ENCODE results near the gene GLIPR1. TPM values are rescaled to one million over a fixed set of nuclear protein-coding genes. Genes with fewer than 3 reads are reported as not detected.
"Not testable (repeated sequence)": the region's sequence is repeated elsewhere in the genome, so short reads cannot be mapped to it uniquely, and the experiment has no call there.

The GLIPR1 gene
- total RNA-seq, 1 donor from 2014 or later = 0.84 TPM

GRCh38 chr12:75483431-75483830, 2.9 kb downstream of the GLIPR1 start:
- H3K4me1 Mint-ChIP-seq = peaks cover 18% of the 10 kb centered on the region
- H3K36me3 Mint-ChIP-seq (ENCODE audit: low read depth) = no peaks in the 10 kb centered on the region
- no peak overlapping the region for H3K27ac Mint-ChIP-seq (ENCODE audit: unreplicated experiment)
- DNase-seq (ENCODE audit: low read depth, low spot score) = no peak
- H3K4me3 Mint-ChIP-seq = no peak overlapping the region
- TF ChIP-seq, protein P1, sequence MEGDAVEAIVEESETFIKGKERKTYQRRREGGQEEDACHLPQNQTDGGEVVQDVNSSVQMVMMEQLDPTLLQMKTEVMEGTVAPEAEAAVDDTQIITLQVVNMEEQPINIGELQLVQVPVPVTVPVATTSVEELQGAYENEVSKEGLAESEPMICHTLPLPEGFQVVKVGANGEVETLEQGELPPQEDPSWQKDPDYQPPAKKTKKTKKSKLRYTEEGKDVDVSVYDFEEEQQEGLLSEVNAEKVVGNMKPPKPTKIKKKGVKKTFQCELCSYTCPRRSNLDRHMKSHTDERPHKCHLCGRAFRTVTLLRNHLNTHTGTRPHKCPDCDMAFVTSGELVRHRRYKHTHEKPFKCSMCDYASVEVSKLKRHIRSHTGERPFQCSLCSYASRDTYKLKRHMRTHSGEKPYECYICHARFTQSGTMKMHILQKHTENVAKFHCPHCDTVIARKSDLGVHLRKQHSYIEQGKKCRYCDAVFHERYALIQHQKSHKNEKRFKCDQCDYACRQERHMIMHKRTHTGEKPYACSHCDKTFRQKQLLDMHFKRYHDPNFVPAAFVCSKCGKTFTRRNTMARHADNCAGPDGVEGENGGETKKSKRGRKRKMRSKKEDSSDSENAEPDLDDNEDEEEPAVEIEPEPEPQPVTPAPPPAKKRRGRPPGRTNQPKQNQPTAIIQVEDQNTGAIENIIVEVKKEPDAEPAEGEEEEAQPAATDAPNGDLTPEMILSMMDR (conservative IDR thresholded peaks at IDR 0.05) = no peak
- H3K9me3 Mint-ChIP-seq = no peaks in the 10 kb centered on the region
- H3K27me3 Mint-ChIP-seq (ENCODE audit: low read depth) = no peaks in the 10 kb centered on the region

DNA sequence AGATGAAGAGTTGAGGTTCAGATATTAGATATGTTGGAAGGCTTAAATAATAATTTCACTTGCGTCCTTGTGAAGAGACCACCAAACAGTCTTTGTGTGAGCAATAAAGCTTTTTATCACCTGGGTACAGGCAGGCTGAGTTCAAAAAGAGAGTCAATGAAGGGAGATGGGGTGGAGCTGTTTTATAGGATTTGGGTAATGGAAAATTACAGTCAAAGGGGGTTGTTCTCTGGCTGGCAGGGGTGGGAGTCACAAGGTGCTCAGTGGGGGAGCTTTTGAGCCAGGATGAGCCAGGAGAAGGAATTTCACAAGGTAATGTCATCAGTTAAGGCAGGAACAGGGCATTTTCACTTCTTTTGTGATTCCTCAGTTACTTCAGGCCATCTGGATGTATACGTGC, 3.9 kb downstream of the GLIPR1 start:
- not testable (repeated sequence) for H3K9me3 Mint-ChIP-seq; H3K27me3 Mint-ChIP-seq (ENCODE audit: low read depth); H3K36me3 Mint-ChIP-seq (ENCODE audit: low read depth); H3K27ac Mint-ChIP-seq (ENCODE audit: unreplicated experiment); H3K4me3 Mint-ChIP-seq; DNase-seq (ENCODE audit: low read depth, low spot score)
- H3K4me1 Mint-ChIP-seq = peaks cover 18% of the 10 kb centered on the region

DNA sequence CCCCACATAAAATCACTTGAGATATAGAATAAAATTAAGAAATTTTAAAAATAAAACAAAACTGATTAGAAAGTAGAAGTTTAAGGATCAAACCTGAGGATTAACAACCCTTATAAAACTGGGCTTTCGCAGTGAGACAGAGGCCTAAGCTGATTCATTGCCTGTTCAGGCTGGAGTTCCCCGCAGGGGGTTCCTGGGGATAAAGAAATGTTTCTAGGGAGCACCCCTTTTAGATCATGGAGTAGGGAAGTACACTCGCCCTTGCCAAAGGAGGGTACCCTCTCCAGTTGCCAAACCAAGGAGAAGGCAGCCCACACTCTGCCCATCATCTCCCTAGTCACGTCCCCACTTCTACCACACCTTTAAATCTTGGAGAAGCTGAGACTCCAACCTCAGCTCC, 6.8 kb downstream of the GLIPR1 start:
- no peaks in the 10 kb centered on the region for H3K9me3 Mint-ChIP-seq
- no peak overlapping the region for H3K4me3 Mint-ChIP-seq
- no peaks in the 10 kb centered on the region for H3K36me3 Mint-ChIP-seq (ENCODE audit: low read depth)
- H3K27me3 Mint-ChIP-seq (ENCODE audit: low read depth) = no peaks in the 10 kb centered on the region
- H3K27ac Mint-ChIP-seq (ENCODE audit: unreplicated experiment) = no peak overlapping the region
- DNase-seq (ENCODE audit: low read depth, low spot score) = no peak
- TF ChIP-seq, protein P1 (conservative IDR thresholded peaks at IDR 0.05) = no peak
- H3K4me1 Mint-ChIP-seq = no peaks in the 10 kb centered on the region

DNA sequence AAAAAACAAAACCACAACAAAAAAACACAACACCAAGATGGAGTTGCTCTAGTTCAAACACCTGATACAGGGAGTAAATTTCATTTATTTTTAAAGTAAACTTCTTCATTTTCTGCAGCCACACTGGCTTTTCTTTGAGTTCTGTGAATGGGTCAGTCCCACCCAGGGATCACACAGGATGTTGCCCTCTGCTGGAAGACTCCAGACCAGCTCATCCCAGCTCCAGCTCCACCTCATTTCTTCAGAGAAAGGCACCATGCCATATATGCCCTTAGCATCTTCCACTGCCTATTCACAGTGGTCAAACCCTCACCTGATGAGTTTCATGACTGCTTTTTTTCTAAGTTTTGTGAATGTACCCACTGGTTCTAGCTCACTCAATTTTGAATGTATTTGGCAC, 8.0 kb downstream of the GLIPR1 start:
- TF ChIP-seq, protein P1 (conservative IDR thresholded peaks at IDR 0.05) = peak; percentile 48
- DNase-seq (ENCODE audit: low read depth, low spot score) = no peak
- no peak overlapping the region for H3K4me3 Mint-ChIP-seq
- no peaks in the 10 kb centered on the region for H3K36me3 Mint-ChIP-seq (ENCODE audit: low read depth)
- no peak overlapping the region for H3K27ac Mint-ChIP-seq (ENCODE audit: unreplicated experiment)
- H3K9me3 Mint-ChIP-seq = no peaks in the 10 kb centered on the region
- no peaks in the 10 kb centered on the region for H3K4me1 Mint-ChIP-seq
- H3K27me3 Mint-ChIP-seq (ENCODE audit: low read depth) = no peaks in the 10 kb centered on the region

DNA sequence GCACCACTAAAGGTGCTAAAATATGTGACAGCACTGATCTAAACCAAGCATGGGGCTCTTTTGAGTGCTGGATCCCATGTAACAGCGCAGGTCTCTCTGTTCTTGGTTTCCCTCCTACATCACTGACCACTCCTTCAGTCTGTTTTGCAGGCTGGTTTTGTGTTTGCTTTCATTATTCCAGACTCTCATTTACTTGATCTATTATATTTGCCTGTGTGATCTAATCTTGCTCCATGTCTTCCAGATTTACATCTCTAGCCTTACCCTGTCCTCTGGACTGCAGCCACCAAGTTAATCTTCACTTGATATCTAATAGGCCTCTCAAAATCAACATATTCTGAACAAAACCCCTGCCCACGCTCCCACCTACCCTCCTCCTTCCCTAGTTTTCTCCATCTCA, 8.6 kb downstream of the GLIPR1 start:
- TF ChIP-seq, protein P1 (conservative IDR thresholded peaks at IDR 0.05) = no peak
- DNase-seq (ENCODE audit: low read depth, low spot score) = no peak
- no peaks in the 10 kb centered on the region for H3K27me3 Mint-ChIP-seq (ENCODE audit: low read depth)
- no peak overlapping the region for H3K27ac Mint-ChIP-seq (ENCODE audit: unreplicated experiment)
- no peaks in the 10 kb centered on the region for H3K4me1 Mint-ChIP-seq
- H3K9me3 Mint-ChIP-seq = no peaks in the 10 kb centered on the region
- no peak overlapping the region for H3K4me3 Mint-ChIP-seq
- no peaks in the 10 kb centered on the region for H3K36me3 Mint-ChIP-seq (ENCODE audit: low read depth)

GRCh38 chr12:75489613-75490210, 9.2 kb downstream of the GLIPR1 start:
- Mint-ChIP-seq H3K4me1 (no peaks in the 10 kb centered on the region), H3K27ac (ENCODE audit: unreplicated experiment) (peak overlapping the region; percentile 23), H3K9me3 (no peaks in the 10 kb centered on the region)

More at GRCh38 chr12:75489613-75490210, 9.2 kb downstream of the GLIPR1 start:
- DNase-seq (ENCODE audit: low read depth, low spot score) = no peak
- TF ChIP-seq, protein P1 (conservative IDR thresholded peaks at IDR 0.05) = no peak
- no peak overlapping the region for H3K4me3 Mint-ChIP-seq
- H3K27me3 Mint-ChIP-seq (ENCODE audit: low read depth) = no peaks in the 10 kb centered on the region
- H3K36me3 Mint-ChIP-seq (ENCODE audit: low read depth) = no peaks in the 10 kb centered on the region
